ENCODE measurements around the gene UBXN11. TPM values are rescaled to one million over a fixed set of nuclear protein-coding genes. Genes with fewer than 3 reads are reported as not detected.
A peak's percentile ranks its signal among the peaks of the same experiment; 100 is the strongest.

UBXN11 gene
- total and polyA plus RNA-seq, 2 of the 13 experiments (the other 11 are each of a cell fraction or from before 2014, with no cell fraction given), result 9.3 to 10.4 TPM

DNA sequence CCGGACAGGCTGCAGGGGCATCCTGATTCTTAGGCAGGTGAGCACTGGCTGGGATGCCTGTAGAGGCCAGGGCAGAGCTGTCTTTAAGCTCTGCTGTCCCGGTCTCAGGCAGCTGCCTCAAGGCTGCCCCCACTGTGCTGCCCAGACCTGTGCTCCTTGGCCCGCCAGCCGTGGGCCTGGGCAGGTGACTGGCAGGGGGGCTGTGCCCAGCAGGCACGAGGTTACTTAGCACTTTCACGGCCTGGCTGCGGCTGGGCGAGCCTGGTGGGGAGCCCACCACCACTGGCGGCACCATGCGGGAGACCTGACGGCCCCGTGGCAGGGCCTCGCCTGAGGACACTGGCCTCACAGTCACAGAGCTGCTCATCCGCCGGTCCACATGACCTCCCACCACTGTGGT lies 39.3 kb upstream of the UBXN11 start:
- intact Hi-C loops (cut with micrococcal nuclease; ENCODE audit: unreplicated experiment), result no loop called here
- H3K79me2 ChIP-seq (ENCODE audit: insufficient read depth, low read length), result peaks cover 2% of the 10 kb centered on the region
- TF ChIP-seq KMT2B (CRISPR knock-in tag; IDR thresholded peaks at IDR 0.05), result no peak
- TF ChIP-seq STAG1 (CRISPR knock-in tag; IDR thresholded peaks at IDR 0.05), result peak; percentile 18; the same call in 1 of the 2 replicates
- TF ChIP-seq, protein P1, sequence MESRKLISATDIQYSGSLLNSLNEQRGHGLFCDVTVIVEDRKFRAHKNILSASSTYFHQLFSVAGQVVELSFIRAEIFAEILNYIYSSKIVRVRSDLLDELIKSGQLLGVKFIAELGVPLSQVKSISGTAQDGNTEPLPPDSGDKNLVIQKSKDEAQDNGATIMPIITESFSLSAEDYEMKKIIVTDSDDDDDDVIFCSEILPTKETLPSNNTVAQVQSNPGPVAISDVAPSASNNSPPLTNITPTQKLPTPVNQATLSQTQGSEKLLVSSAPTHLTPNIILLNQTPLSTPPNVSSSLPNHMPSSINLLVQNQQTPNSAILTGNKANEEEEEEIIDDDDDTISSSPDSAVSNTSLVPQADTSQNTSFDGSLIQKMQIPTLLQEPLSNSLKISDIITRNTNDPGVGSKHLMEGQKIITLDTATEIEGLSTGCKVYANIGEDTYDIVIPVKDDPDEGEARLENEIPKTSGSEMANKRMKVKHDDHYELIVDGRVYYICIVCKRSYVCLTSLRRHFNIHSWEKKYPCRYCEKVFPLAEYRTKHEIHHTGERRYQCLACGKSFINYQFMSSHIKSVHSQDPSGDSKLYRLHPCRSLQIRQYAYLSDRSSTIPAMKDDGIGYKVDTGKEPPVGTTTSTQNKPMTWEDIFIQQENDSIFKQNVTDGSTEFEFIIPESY (CRISPR knock-in tag; IDR thresholded peaks at IDR 0.05), result 0 out of 2 replicates have a peak, but pooled peaks have one; percentile 50
- TF ChIP-seq HNRNPL (IDR thresholded peaks at IDR 0.05; ENCODE audit: low read depth, low read length), result 0 out of 2 replicates have a peak, but pooled peaks have one; percentile 67
- 0 out of 2 replicates have a peak, but pooled peaks have one; percentile 4 for TF ChIP-seq ZBTB38 (CRISPR knock-in tag; IDR thresholded peaks at IDR 0.05)
- WGBS (ENCODE audit: low lambda C conversion rate), result 83% methylated on average over 1 of the region's 15 CpGs
- in situ Hi-C loops (cut with HindIII; ENCODE audit: extremely low pct_ligation_motif_present, low pct_unique_long_range_greater_than_20kb), result no loop called here
- H3K27me3 ChIP-seq (ENCODE audit: control insufficient read depth in 1 of 2, insufficient read depth in 2 of 2, low read length in 2 of 2), result no peaks in the 10 kb centered on the region
- CTCF ChIA-PET (ENCODE audit: low intra/inter-chr PET ratio, low total read pairs), result no interaction called here
- no peaks in the 10 kb centered on the region for H3K9me3 ChIP-seq (ENCODE audit: low read length)
- no peak overlapping the region for H3K9ac ChIP-seq (ENCODE audit: insufficient read depth, low read depth, low read length)
- no peak overlapping the region for H3K4me3 ChIP-seq (replicated peaks in 1 of 3; ENCODE audit: insufficient read depth in 1 of 3, low read depth in 2 of 3, low read length in 3 of 3)
- no TSS peak for BruUV-seq (replicated peaks)
- ATAC-seq, result peak; percentile 36
- no peak overlapping the region for H3K27ac ChIP-seq (ENCODE audit: extremely low read length, insufficient read depth, low read length)
- H3K4me2 ChIP-seq (ENCODE audit: low read depth, low read length), result no peak overlapping the region
- FAIRE-seq, result no peak
- no peak for DNase-seq (ENCODE audit: low spot score)
- H3K36me3 ChIP-seq (replicated peaks in 1 of 2; ENCODE audit: control insufficient read depth in 1 of 2, insufficient read depth in 2 of 2, low read length in 2 of 2), result no peaks in the 10 kb centered on the region
- no peaks in the 10 kb centered on the region for H4K20me1 ChIP-seq (ENCODE audit: insufficient read depth, low read length)
- POLR2A ChIA-PET, result no interaction called here
- H2AFZ ChIP-seq (ENCODE audit: low read length), result no peak overlapping the region
- peaks cover 31% of the 10 kb centered on the region for H3K4me1 ChIP-seq (ENCODE audit: insufficient read depth, low read length)

GRCh38 chr1:26344147-26344920 lies 37.9 kb upstream of the UBXN11 start:
- ATAC-seq, result peak; percentile 23; the same call in 2 of the 3 replicates
- 87% methylated on average over 7 of the region's 15 CpGs for WGBS (ENCODE audit: low lambda C conversion rate)
- no TSS peak for BruUV-seq (replicated peaks)
- in situ Hi-C loops (cut with HindIII; ENCODE audit: extremely low pct_ligation_motif_present, low pct_unique_long_range_greater_than_20kb), result no loop called here
- Histone ChIP-seq H3K9me3 (ENCODE audit: low read length) (no peaks in the 10 kb centered on the region), H3K27ac (ENCODE audit: extremely low read length, insufficient read depth, low read length) (no peak overlapping the region), H3K4me3 (replicated peaks in 1 of 3; ENCODE audit: insufficient read depth in 1 of 3, low read depth in 2 of 3, low read length in 3 of 3) (no peak overlapping the region), H3K4me2 (ENCODE audit: low read depth, low read length) (no peak overlapping the region), H3K27me3 (ENCODE audit: control insufficient read depth in 1 of 2, insufficient read depth in 2 of 2, low read length in 2 of 2) (no peaks in the 10 kb centered on the region), H3K4me1 (ENCODE audit: insufficient read depth, low read length) (peaks cover 24% of the 10 kb centered on the region), H3K36me3 (replicated peaks in 1 of 2; ENCODE audit: control insufficient read depth in 1 of 2, insufficient read depth in 2 of 2, low read length in 2 of 2) (no peaks in the 10 kb centered on the region), H4K20me1 (ENCODE audit: insufficient read depth, low read length) (no peaks in the 10 kb centered on the region), H3K9ac (ENCODE audit: insufficient read depth, low read depth, low read length) (no peak overlapping the region), H3K79me2 (ENCODE audit: insufficient read depth, low read length) (no peaks in the 10 kb centered on the region), H2AFZ (ENCODE audit: low read length) (no peak overlapping the region)
- DNase-seq (ENCODE audit: low spot score), result no peak
- ChIA-PET POLR2A (no interaction called here), CTCF (ENCODE audit: low intra/inter-chr PET ratio, low total read pairs) (no interaction called here)
- no peak for FAIRE-seq
- intact Hi-C loops (cut with micrococcal nuclease; ENCODE audit: unreplicated experiment), result no loop called here
- TF ChIP-seq ZNF468 (CRISPR knock-in tag; IDR thresholded peaks at IDR 0.05) (no peak), SNAI1 (CRISPR knock-in tag; IDR thresholded peaks at IDR 0.05; ENCODE audit: borderline replicate concordance) (no peak), NFE2L2 (IDR thresholded peaks at IDR 0.05; ENCODE audit: low read length) (no peak), ZNF800 (CRISPR knock-in tag; IDR thresholded peaks at IDR 0.05) (no peak), KAT2B (IDR thresholded peaks at IDR 0.05; ENCODE audit: borderline replicate concordance, low read depth, low read length) (no peak), PHF5A (CRISPR knock-in tag; IDR thresholded peaks at IDR 0.05; ENCODE audit: low read depth, unreplicated experiment) (no peak), NONO (IDR thresholded peaks at IDR 0.05) (no peak), NONO (CRISPR knock-in tag; conservative IDR thresholded peaks at IDR 0.05) (no peak), YY1 (IDR thresholded peaks at IDR 0.05; ENCODE audit: insufficient read depth, insufficient replicate concordance, low read depth, low read length) (no peak)
